ENCODE results near the gene ETV7. TPM values are rescaled to one million over a fixed set of nuclear protein-coding genes. Genes with fewer than 3 reads are reported as not detected.

ETV7 gene
- total RNA-seq, 1 donor from 2014 or later: 0.59 TPM

DNA sequence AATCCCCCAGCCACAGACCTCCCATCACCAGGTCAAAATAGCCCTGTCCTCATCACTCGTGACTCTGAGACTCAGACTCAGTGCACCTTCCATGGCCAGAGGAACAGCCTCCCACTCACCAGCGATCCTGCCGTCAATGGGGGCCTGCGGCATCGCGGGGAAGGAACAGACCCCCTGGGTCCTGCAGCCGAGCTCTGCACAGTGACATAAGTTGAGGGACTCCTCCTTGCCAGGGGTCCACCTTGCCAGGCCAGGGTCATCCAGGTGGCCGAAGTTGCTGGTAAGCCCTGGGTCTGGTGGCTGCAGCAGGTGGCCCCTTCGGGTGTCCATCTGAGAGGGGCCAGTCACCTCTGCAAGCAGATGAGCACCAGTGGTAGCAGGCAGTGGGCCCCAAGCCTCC, 16.3 kb downstream of the ETV7 start:
- no peak for DNase-seq (ENCODE audit: extremely low spot score, unreplicated experiment)

GRCh38 chr6:36370638-36371037, 16.8 kb downstream of the ETV7 start:
- TF ChIP-seq, protein P1, sequence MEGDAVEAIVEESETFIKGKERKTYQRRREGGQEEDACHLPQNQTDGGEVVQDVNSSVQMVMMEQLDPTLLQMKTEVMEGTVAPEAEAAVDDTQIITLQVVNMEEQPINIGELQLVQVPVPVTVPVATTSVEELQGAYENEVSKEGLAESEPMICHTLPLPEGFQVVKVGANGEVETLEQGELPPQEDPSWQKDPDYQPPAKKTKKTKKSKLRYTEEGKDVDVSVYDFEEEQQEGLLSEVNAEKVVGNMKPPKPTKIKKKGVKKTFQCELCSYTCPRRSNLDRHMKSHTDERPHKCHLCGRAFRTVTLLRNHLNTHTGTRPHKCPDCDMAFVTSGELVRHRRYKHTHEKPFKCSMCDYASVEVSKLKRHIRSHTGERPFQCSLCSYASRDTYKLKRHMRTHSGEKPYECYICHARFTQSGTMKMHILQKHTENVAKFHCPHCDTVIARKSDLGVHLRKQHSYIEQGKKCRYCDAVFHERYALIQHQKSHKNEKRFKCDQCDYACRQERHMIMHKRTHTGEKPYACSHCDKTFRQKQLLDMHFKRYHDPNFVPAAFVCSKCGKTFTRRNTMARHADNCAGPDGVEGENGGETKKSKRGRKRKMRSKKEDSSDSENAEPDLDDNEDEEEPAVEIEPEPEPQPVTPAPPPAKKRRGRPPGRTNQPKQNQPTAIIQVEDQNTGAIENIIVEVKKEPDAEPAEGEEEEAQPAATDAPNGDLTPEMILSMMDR (IDR thresholded peaks at IDR 0.05): no peak
- Mint-ChIP-seq H3K9me3 (ENCODE audit: unreplicated experiment) (no peaks in the 10 kb centered on the region), H3K27me3 (ENCODE audit: unreplicated experiment) (peaks cover 24% of the 10 kb centered on the region)

More for the DNA sequence above, 16.3 kb downstream of the ETV7 start:
- H3K9me3 Mint-ChIP-seq (ENCODE audit: unreplicated experiment): no peaks in the 10 kb centered on the region
- no peak overlapping the region for H3K27ac Mint-ChIP-seq (ENCODE audit: unreplicated experiment)
- H3K4me1 Mint-ChIP-seq (ENCODE audit: unreplicated experiment): peaks cover 2% of the 10 kb centered on the region
- TF ChIP-seq, protein P1 (IDR thresholded peaks at IDR 0.05): no peak
- H3K4me3 Mint-ChIP-seq (ENCODE audit: unreplicated experiment): no peak overlapping the region
- H3K27me3 Mint-ChIP-seq (ENCODE audit: unreplicated experiment): peaks cover 27% of the 10 kb centered on the region
- H3K36me3 Mint-ChIP-seq (ENCODE audit: unreplicated experiment): no peaks in the 10 kb centered on the region

GRCh38 chr6:36368921-36369865, 18.3 kb downstream of the ETV7 start:
- Mint-ChIP-seq H3K4me1 (ENCODE audit: unreplicated experiment) (peaks cover 2% of the 10 kb centered on the region), H3K36me3 (ENCODE audit: unreplicated experiment) (no peaks in the 10 kb centered on the region), H3K4me3 (ENCODE audit: unreplicated experiment) (no peak overlapping the region), H3K27ac (ENCODE audit: unreplicated experiment) (no peak overlapping the region), H3K27me3 (ENCODE audit: unreplicated experiment) (peaks cover 16% of the 10 kb centered on the region), H3K9me3 (ENCODE audit: unreplicated experiment) (no peaks in the 10 kb centered on the region)
- TF ChIP-seq, protein P1 (IDR thresholded peaks at IDR 0.05): no peak
- no peak for DNase-seq (ENCODE audit: extremely low spot score, unreplicated experiment)

More at GRCh38 chr6:36370638-36371037, 16.8 kb downstream of the ETV7 start:
- Mint-ChIP-seq H3K36me3 (ENCODE audit: unreplicated experiment) (no peaks in the 10 kb centered on the region), H3K27ac (ENCODE audit: unreplicated experiment) (no peak overlapping the region), H3K4me1 (ENCODE audit: unreplicated experiment) (peaks cover 2% of the 10 kb centered on the region), H3K4me3 (ENCODE audit: unreplicated experiment) (no peak overlapping the region)
- DNase-seq (ENCODE audit: extremely low spot score, unreplicated experiment): no peak

- H3K27me3 Mint-ChIP-seq (ENCODE audit: unreplicated experiment): peaks cover 14% of the 10 kb centered on the region
- TF ChIP-seq, protein P1 (IDR thresholded peaks at IDR 0.05): no peak
- DNase-seq (ENCODE audit: extremely low spot score, unreplicated experiment): no peak
- H3K9me3 Mint-ChIP-seq (ENCODE audit: unreplicated experiment): no peaks in the 10 kb centered on the region
- H3K27ac Mint-ChIP-seq (ENCODE audit: unreplicated experiment): no peak overlapping the region
- no peaks in the 10 kb centered on the region for H3K36me3 Mint-ChIP-seq (ENCODE audit: unreplicated experiment)
- no peaks in the 10 kb centered on the region for H3K4me1 Mint-ChIP-seq (ENCODE audit: unreplicated experiment)
- no peak overlapping the region for H3K4me3 Mint-ChIP-seq (ENCODE audit: unreplicated experiment)
Measured at GRCh38 chr6:36368421-36368820, 19.0 kb downstream of the ETV7 start.

- DNase-seq (ENCODE audit: extremely low spot score, unreplicated experiment): no peak
- no peak overlapping the region for H3K27ac Mint-ChIP-seq (ENCODE audit: unreplicated experiment)
- H3K9me3 Mint-ChIP-seq (ENCODE audit: unreplicated experiment): no peaks in the 10 kb centered on the region
- H3K4me3 Mint-ChIP-seq (ENCODE audit: unreplicated experiment): no peak overlapping the region
- no peaks in the 10 kb centered on the region for H3K4me1 Mint-ChIP-seq (ENCODE audit: unreplicated experiment)
- peaks cover 11% of the 10 kb centered on the region for H3K27me3 Mint-ChIP-seq (ENCODE audit: unreplicated experiment)
- no peaks in the 10 kb centered on the region for H3K36me3 Mint-ChIP-seq (ENCODE audit: unreplicated experiment)
- TF ChIP-seq, protein P1 (IDR thresholded peaks at IDR 0.05): no peak
Measured at GRCh38 chr6:36367743-36368142, 19.7 kb downstream of the ETV7 start.
